IPS DF 4.7 (cell line): ENCODE results near the gene SNX15.
A peak's percentile ranks its signal among the peaks of the same experiment; 100 is the strongest.
"Not testable (repeated sequence)": the region's sequence is repeated elsewhere in the genome, so short reads cannot be mapped to it uniquely, and the experiment has no call there.

Experiments used
- DNase-seq: peaks from one replicate; pipeline ENCODE4 v3.0.0-alpha.2; 2013; ENCODE audit warnings: low spot score; ENCODE audit errors: extremely low read depth

SNX15 gene

DNA sequence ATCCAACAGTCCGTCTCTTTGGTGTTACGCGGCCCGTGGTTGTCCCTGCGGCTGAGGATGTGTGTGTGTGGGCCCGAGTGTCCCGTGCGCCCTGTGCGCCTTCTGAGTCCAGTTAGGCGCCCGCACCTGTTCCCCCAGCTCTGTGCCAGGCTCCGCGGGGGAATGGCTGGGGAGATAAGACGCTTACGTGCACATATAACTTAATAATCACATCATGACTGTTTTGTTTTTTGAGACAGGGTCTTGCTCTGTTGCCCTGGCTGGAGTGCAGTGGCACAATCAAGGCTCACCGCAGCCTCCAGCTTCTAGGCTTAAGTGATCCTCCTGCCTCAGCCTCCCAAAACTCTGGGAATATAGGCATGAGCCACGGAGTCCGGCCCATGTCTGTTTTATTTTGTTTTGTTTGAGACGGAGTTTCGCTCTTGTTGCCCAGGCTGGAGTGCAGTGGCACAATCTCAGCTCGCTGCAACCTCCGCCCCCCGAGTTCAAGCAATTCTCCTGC lies 12.5 kb upstream of the SNX15 start:
- no peak for DNase-seq

DNA sequence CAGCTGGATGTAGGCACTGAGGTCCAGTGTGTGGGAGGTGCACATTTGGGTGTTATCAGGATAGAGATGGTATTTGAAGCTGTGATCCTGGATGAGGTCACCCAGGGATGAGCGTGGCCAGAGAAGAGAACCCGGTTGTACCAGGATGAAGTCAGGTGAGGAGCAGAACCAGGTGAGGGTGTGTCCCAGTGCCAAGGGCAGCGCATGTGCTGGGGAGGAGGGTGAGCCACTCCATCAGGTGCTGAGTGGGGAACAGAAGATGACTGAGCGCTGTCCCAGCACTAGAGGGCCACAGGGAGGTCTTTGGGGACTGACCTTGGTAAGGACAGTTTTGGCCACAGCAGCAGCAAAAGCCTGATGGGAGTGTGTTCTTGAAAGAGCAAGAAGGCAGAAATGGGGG lies 10.5 kb upstream of the SNX15 start:
- no peak for DNase-seq

- no peak for DNase-seq
Observed at GRCh38 chr11:65017937-65018336, 9.3 kb upstream of the SNX15 start.

- no peak for DNase-seq
Observed at GRCh38 chr11:65019824-65020223, 7.4 kb upstream of the SNX15 start.

DNA sequence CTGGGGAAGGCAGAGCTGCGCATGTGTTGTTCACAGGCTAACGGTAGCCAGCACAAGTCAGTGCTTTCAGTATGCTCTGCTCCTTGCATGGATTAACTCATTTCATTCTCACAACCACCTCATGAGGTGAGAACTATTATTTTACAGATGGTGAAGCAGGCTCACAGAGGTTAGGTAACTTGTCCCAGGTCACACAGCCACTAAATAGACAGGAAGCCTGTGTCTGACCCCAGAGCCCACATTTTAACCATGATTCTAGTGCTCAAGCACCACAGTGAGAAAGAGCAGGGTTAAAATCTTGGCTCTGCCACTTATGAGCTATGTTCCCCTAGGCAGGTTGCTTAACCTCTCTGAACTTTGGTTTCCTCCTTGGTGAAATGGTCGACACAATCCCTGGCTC lies 6.2 kb upstream of the SNX15 start:
- no peak for DNase-seq

- no peak for DNase-seq
Observed at GRCh38 chr11:65021509-65021908, 5.7 kb upstream of the SNX15 start.

GRCh38 chr11:65023502-65023901 lies 3.7 kb upstream of the SNX15 start:
- not testable (repeated sequence) for DNase-seq

DNA sequence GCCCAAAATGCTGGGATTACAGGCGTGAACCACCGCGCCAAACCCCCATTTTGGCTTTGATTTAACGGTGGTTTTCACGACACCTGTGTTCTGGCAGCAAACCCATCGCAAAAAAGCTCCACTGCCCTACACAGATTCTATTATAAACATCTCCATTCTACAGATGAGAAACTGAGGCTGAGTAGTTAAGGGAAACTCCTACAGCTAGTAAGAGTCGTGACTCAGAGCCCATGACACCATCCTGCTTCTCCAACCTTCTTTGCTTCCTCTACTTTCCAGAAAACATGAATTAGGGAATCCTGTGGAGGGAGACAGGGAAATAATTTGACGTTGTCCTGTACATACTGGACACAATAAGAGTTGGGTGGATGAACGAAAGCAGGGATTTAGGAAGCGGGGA lies 429 bp upstream of the SNX15 start:
- no peak for DNase-seq

DNA sequence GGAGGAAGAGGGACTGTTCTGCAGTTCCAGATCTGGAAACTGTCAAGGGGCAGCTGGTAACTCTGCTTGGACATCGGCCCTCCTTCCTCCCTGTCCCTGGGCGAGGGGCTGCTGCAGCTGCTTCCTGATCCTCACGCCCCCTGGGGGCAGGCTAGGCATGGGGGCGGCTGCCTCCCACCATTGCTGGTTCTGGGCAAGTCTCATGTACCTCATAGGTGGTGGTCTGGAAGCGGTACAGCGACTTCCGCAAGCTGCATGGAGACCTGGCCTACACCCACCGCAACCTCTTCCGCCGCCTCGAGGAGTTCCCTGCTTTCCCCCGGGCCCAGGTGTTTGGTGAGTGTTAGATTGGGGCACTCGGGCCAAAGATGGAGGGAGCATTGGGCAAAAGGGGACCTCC lies 5.0 kb downstream of the SNX15 start:
- DNase-seq, result no peak

DNA sequence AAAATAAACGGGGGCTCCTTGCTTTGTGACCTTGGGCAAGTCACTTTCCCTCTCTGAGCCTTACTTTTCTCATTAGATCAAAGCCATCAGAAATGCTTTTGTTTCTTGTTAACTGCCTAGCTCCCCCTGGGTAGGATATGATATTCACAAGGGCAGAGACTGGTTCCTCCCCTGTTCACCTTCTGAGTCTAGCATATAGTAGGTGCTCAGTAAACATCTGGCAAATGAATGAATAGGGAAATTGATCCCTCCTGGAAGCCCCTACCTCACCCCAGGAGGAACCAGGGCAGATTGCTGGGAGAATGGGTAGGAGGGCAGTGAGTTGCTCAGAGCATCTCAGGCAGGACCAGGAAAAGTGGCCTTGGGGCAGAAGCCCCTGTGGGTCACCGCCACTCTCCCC lies 7.2 kb downstream of the SNX15 start:
- no peak for DNase-seq

- no peak for DNase-seq
Observed at GRCh38 chr11:65035579-65035978, 8.3 kb downstream of the SNX15 start.

DNA sequence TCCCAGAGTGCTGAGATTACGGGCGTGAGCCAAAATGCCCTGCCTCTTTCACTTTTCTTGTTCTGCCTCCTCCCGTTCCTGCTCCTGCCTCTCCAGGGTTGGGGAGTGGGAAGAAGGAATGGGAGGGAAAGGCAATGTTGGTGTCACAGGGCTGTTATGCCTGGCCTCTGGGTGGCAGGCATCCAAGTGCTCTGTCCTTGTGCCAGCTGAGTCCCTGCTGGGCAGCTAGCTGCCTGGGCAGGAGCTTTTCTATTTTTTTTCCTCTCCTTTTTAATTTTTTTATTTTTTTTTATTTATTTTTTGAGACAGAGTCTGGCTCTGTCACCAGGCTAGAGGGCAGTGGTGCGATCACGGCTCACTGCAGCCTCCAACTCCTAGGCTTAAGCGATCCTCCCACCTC lies 9.7 kb downstream of the SNX15 start:
- DNase-seq, result no peak

DNA sequence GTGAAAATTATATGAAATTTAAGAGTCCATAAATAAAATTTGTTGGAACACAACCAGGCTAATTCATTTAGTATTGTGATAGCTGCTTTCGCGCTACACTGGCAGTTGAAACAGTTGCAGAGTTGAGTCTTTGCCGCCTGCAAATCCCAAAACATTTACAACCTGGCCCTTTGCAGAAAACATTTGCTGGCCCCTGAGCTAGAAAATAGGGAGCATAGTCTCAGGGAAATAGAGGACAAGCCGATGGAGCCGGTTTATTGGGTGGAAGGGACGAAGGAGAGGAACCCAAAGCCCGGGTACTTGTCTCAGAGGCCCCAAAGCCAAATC lies 13.2 kb downstream of the SNX15 start:
- no peak for DNase-seq

- peak; percentile 80 for DNase-seq
Observed at GRCh38 chr11:65040847-65041622, 13.8 kb downstream of the SNX15 start, which contains the start of gene SAC3D1. TSS of gene SAC3D1 (plus strand) at chr11:65041210. CDS start at chr11:65041293, 83 bp downstream.

DNA sequence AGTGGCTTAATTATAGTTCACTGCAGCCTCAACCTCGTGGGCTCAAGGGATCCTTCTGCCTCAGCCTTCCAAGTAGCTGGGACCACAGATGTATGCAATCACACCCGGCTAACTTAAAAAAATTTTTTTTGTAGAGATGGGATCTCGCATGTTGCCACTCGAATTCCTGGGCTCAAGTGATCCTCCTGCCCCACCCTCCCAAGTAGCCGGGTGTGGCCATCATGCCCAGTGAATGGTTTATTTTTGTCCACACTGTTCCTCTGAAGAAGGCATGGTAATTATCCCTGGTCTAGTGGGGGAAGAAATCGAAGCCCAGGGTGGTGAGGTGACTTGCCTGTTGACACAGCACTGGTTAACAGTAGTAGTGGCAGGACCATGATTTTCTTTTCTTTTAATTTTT lies 15.7 kb downstream of the SNX15 start:
- no peak for DNase-seq

DNA sequence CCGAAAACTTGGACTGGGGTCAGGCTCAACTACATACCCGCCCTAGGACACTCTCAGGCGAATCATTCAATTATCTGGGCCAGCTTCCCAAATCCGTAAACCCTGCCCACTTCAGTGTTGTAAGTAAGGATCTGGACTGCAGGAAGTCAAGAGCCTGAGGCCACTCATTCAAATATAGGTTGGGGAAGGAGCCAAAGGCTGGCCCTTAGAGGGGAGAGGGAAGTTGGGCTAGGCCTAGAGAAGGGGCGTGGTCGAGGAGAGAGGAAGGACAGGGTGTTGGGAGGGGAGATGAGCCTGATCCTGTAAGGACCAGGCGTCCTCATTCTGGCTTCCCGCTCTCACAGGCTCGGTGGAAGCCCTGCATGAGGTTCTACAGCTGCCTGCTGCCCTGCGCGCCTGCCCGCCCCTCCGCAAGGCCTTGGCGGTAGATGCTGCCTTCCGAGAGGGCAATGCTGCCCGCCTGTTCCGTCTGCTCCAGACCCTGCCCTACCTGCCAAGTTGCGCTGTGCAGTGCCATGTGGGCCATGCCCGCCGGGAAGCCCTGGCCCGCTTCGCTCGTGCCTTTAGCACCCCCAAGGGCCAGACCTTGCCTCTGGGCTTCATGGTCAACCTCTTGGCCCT lies 16.8 kb downstream of the SNX15 start:
- no peak for DNase-seq

- no peak for DNase-seq
Observed at GRCh38 chr11:65045061-65045460, 17.8 kb downstream of the SNX15 start.

DNA sequence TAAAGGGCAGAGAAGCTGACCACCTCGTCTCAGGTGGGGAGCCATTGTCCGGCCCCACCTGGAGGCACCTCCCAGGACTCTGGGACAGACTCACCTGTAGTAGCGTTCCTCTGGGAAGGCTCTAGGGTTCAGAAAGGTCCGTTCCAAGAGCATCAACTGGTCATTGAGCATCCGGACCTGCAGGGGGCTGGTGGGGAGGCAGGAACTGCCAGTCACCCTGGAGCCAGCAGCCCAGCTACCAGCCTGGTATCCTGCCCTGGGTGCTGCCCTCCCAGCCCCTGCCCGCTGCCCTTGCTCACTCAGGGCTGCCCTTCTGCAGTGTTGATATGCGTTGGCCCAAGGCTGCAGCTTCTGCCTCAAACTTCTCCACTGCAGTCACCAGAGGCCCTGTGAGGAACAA lies 18.5 kb downstream of the SNX15 start:
- no peak for DNase-seq

DNA sequence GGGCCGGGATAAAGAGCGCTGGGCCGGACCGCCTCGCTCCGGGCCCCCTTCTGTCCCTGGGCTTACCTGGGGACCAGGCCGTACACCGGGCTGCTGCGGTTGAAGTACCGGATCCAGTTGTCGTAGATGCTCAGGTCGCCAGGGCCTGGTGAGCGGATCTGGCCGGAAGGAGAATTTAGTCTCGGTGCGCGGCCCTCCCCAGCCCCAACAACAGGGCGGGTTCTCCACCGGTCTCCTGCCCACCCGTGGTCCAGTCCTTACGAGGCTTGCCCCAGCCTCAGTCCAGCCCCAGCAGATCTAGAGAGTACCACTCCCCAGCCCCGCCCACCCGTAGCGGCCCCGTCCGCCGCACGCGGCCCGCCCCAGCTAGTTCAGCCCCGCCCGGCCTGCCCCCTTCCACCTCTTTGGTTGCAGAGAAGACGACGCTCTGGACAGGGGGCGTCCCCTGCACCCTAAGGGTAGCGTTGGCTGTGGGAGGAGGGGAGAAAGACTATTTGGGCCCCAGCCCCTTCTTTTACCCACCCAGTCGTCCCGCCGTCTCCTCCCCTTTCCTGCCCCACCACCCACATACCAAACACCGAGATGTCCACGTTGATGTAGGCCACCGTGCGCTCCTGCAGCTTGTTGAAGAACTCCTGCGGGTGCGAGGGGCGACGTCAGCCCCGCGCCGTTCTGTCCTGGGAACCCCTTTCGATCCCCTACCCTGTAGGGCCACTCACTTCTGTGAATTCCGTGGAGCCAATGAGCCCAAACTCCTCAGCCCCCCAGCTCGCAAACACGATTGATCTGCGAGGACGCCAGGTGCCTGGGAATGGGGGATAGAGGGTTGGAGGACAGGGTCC lies 20.6 kb downstream of the SNX15 start:
- DNase-seq, result no peak

GRCh38 chr11:65051398-65051858 lies 24.2 kb downstream of the SNX15 start:
- no peak for DNase-seq

DNA sequence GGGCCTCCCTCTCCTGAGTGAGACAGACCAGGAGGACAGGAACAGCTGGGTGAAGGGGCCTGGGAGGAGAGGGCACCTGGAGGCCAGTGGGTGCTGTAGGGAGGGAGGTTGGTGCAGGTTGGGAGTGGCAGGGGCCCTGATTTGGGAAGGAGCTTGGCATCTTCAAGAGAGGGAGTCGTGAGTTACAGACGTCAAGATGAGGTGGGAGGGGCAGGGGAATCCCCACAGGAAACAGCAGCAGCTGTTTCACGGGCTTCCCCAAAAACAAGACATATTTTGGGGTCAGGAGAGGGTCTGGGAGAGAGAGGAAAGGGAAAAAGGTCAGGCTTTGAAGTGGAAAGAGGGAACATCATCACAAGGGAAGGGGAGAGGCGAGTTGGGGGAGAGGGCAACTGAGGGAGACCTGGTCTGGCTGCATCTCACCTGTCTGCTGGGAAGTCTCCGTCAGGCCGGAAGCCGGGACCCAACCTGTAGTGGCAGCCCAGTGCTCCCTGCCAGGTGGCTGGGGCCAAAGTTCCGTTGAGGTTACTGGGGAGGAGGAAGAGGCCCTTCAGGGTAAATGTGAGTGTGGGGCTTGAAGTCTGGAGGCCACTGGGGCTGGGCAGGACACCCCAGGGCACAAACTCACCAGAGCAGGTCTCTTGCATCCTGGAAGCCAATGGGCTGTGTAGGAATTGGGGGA lies 26.7 kb downstream of the SNX15 start:
- no peak for DNase-seq
